ENCODE data around the gene OR2T35. TPM values are rescaled to one million over a fixed set of nuclear protein-coding genes. Genes with fewer than 3 reads are reported as not detected.

The OR2T35 gene
- total RNA-seq, 1 experiment from 2014 or later, result not detected

Other genes starting within 250 kb of the OR2T35 start
- not detected for gene OR2T1, start 242.2 kb downstream of the OR2T35 start, total RNA-seq (2021; ENCODE audit: unreplicated experiment)
- not detected for gene OR2T2, start 199.6 kb downstream of the OR2T35 start, total RNA-seq (2021; ENCODE audit: unreplicated experiment)
- not detected for gene OR2T3, start 171.9 kb downstream of the OR2T35 start, total RNA-seq (2021; ENCODE audit: unreplicated experiment)
- not detected for gene OR2T5, start 156.7 kb downstream of the OR2T35 start, total RNA-seq (2021; ENCODE audit: unreplicated experiment)
- gene OR2G6, start 137.2 kb downstream of the OR2T35 start, total RNA-seq (2021; ENCODE audit: unreplicated experiment), result not detected
- gene OR2T29, start 82.5 kb downstream of the OR2T35 start, total RNA-seq (2021; ENCODE audit: unreplicated experiment), result not detected
- not detected for gene OR2T34, start 70.5 kb downstream of the OR2T35 start, total RNA-seq (2021; ENCODE audit: unreplicated experiment)
- gene OR2T10, start 47.6 kb downstream of the OR2T35 start, total RNA-seq (2021; ENCODE audit: unreplicated experiment), result not detected
- not detected for gene OR2T11, start 10.2 kb downstream of the OR2T35 start, total RNA-seq (2021; ENCODE audit: unreplicated experiment)
- gene OR2T27, start 10.2 kb upstream of the OR2T35 start, total RNA-seq (2021; ENCODE audit: unreplicated experiment), result not detected
- gene OR14I1, start 57.5 kb upstream of the OR2T35 start, total RNA-seq (2021; ENCODE audit: unreplicated experiment), result not detected
- not detected for gene LYPD8, start 110.5 kb upstream of the OR2T35 start, total RNA-seq (2021; ENCODE audit: unreplicated experiment)
- gene SH3BP5L, start 180.6 kb upstream of the OR2T35 start, total RNA-seq (2021; ENCODE audit: unreplicated experiment), result 22.3 TPM
- 27.6 TPM for gene ZNF672, start 192.9 kb upstream of the OR2T35 start, total RNA-seq (2021; ENCODE audit: unreplicated experiment)
- 76.2 TPM for gene ZNF692, start 213.8 kb upstream of the OR2T35 start, total RNA-seq (2021; ENCODE audit: unreplicated experiment)